22Rv1 (cell line): Measurements from ENCODE around the gene ATOH7.

ENCODE experiments used
- H3K27ac ChIP-seq: fragments of 450-650 bp; 2 replicates; pipeline ENCODE4 v1.5.1; 2017
- ZFX ChIP-seq: fragments of 450-650 bp; IDR thresholded peaks from 2 replicates; pipeline ENCODE4 v1.6.1; 2017; ENCODE audit warnings: antibody characterized with exemption, borderline replicate concordance
- TF ChIP-seq, protein P1 (sequence below): fragments of 450-650 bp; IDR thresholded peaks from 2 replicates; pipeline ENCODE4 v1.5.1; 2017; ENCODE audit warnings: mild to moderate bottlenecking

The ATOH7 gene

DNA sequence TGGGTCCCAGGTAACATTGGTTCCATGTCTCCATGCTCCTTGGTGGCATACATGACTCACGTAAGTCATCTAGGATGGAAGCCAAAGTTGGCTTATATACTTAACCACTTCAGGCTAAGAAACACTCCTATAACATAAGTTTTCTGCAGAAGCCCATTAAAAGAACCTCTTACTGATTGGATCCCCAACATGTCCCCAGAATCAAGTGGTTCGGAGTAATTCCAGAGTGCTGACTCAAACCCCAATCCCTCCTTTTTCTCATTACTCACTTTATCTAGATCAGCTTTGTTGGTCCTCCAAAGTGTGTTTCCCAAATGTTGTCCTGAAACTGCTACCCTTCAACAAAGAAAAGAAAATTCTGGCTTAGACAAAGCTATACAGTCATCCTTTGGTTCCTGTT is 10.1 kb upstream of the ATOH7 start:
- TF ChIP-seq, protein P1, sequence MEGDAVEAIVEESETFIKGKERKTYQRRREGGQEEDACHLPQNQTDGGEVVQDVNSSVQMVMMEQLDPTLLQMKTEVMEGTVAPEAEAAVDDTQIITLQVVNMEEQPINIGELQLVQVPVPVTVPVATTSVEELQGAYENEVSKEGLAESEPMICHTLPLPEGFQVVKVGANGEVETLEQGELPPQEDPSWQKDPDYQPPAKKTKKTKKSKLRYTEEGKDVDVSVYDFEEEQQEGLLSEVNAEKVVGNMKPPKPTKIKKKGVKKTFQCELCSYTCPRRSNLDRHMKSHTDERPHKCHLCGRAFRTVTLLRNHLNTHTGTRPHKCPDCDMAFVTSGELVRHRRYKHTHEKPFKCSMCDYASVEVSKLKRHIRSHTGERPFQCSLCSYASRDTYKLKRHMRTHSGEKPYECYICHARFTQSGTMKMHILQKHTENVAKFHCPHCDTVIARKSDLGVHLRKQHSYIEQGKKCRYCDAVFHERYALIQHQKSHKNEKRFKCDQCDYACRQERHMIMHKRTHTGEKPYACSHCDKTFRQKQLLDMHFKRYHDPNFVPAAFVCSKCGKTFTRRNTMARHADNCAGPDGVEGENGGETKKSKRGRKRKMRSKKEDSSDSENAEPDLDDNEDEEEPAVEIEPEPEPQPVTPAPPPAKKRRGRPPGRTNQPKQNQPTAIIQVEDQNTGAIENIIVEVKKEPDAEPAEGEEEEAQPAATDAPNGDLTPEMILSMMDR = no peak
- no peak for TF ChIP-seq ZFX
- no peak overlapping the region for H3K27ac ChIP-seq

DNA sequence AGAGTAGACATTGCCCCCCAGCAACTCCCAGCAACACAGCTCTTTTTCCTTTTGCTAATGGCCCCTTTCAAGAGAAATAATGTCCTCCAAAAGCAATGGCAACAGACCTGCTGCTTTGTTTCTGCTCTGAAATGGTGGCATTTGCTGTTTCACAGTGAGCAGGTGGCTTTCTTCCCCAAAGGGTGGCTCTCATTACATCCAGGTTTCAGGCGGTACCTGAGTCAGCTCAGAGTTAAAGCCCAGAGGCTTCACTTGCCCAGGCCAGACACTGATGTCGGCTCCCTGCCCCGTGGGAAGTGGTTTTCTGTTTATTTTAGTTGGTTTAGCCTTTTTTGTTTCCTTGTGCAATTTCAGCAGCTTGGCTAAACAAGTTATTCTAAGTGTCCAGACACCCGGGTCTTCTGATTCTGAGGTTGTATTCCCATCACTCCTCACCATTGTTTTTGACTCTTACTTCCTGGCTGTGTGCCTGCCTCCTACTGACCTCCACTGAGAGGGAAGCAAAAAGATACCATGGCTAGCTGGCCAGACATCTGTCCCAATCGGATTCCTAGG is 7.8 kb upstream of the ATOH7 start:
- TF ChIP-seq, protein P1 = no peak
- H3K27ac ChIP-seq = no peak overlapping the region

DNA sequence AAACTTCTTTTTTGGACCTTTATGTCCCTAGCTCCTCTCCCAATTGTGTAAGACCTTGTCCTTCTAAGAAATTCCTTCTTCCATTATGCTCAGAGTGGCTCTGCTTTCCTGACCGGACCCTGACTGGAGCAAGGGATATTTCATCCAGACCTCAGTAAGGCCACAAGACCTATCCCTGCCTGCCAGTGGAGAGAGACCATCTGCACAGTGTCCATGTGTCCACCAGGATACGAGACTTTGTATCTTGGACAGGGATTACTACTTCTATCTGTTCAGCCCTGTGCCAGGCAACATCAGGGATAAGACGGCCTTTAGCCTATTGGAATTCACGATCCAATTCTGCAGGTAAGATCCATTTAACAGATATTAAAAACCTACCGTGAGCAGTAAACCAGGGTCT is 7.2 kb upstream of the ATOH7 start:
- no peak overlapping the region for H3K27ac ChIP-seq

DNA sequence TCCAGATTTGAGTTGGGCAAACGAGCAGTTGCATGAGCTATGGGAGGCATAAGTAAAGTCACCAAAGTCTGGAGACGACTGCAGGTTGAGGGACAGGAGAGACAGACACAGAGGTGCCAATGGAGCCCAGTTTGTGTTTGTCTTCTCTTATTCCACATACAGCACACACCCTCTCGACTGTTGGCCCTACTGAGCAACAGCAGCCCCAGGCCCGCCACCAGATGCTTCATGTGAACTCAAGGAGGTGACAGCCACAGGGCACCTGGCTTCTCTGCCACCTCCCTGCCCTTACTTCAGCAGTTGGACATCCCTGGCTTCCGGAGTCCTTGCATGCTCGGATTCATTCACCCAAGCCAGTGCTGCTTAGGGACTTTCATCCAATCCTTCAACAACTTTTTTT is 6.5 kb upstream of the ATOH7 start:
- TF ChIP-seq, protein P1 = no peak
- no peak for TF ChIP-seq ZFX
- no peak overlapping the region for H3K27ac ChIP-seq

More for the DNA sequence above, 7.2 kb upstream of the ATOH7 start:
- TF ChIP-seq, protein P1 = no peak
- TF ChIP-seq ZFX = no peak

DNA sequence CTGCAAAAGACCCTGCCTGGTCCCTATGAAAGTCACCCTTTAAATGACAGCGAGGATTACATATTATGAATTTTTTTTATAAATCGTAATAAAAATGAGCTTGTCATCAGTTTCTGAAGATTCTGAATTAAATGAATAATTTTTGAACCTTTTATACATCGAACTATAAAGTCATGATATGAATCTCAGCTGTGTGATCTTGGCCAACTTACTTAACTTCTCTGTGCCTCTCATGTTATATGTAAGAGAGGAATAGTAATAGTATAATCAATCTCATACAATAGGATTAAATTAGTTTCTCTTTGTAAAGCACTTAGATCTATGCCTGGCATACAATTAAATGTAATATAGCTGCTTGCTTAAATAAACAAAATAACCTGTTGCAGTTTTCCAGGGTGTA is 5.3 kb upstream of the ATOH7 start:
- TF ChIP-seq ZFX = no peak
- TF ChIP-seq, protein P1 = no peak
- no peak overlapping the region for H3K27ac ChIP-seq

DNA sequence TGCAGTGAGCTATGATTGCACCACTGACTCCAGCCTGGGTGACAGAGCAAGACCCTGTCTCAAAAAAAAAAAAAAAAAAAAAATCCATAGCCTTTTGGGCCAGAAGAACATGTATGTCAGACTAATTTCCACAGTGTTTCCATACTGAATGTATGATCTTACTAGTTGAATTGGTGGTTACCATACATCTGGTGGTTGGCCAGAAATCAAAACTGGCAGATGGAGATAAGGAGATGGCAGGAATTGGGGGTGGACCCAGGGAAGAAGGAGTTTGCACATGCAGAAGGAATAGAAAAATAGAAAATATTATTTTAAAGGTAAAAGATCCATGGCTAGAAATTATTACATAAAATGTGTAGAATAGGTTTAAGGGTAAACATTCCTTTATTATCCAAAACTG is 3.7 kb upstream of the ATOH7 start:
- TF ChIP-seq ZFX = no peak
- TF ChIP-seq, protein P1 = no peak
- no peak overlapping the region for H3K27ac ChIP-seq

DNA sequence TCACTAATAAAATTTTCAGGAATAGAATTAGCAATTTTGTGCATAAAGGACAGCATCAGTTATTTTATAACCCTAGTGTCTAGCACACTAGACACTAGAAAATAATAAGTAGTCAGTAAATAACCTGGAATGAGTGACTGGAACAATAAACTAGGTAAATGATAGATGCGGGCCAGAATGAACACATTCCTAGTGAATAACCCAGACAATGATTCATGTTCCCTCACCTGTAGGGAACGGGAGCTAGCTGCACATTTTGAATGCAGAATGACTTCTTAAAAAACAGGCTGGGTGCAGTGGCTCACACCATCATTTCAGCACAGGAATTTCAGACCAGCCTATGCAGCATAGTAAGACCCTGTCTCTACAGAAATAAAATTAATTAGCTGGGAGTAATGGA is 3.2 kb upstream of the ATOH7 start:
- H3K27ac ChIP-seq = no peak overlapping the region
- TF ChIP-seq ZFX = no peak
- TF ChIP-seq, protein P1 = no peak
